HepG2 (cell line): Measurements from ENCODE around the gene ZNF618. TPM values are rescaled to one million over a fixed set of nuclear protein-coding genes. Genes with fewer than 3 reads are reported as not detected.
A peak's percentile ranks its signal among the peaks of the same experiment; 100 is the strongest.

Source experiments
- GABPA ChIP-seq, 2 experiments: IDR thresholded peaks; 2 replicates each; pipeline ENCODE4 v1.6.1; 2011 to 2016; ENCODE audit warnings: low read depth in 2 of 2, low read length in 1 of 2, missing biosample characterization in 1 of 2, missing genetic modification characterization in 1 of 2
- MAF1 ChIP-seq: sonication (generic); formaldehyde crosslinking; IDR thresholded peaks from 2 replicates; pipeline ENCODE4 v1.5.0; 2020; ENCODE audit warnings: missing genetic modification reagents, borderline replicate concordance
- MAFK ChIP-seq, 2 experiments: IDR thresholded peaks in 1 of 2; conservative IDR thresholded peaks in 1 of 2; 2 replicates each; pipeline ENCODE4 v1.6.1; 2011; ENCODE audit warnings: improper control_type of control experiment in 2 of 2, low read length in 2 of 2
- MBNL3 ChIP-seq: fragments of 250-450 bp; sonication (Bioruptor Pico); conservative IDR thresholded peaks from 2 replicates; pipeline ENCODE4 v1.8.0; 2022; ENCODE audit warnings: mild to moderate bottlenecking, inconsistent platforms
- MLXIP ChIP-seq: sonication (generic); formaldehyde crosslinking; IDR thresholded peaks from 2 replicates; pipeline ENCODE4 v1.9.0; 2021; ENCODE audit warnings: missing genetic modification reagents, borderline replicate concordance
- SALL1 ChIP-seq: sonication (generic); formaldehyde crosslinking; IDR thresholded peaks from 2 replicates; pipeline ENCODE4 v1.8.0; 2022; ENCODE audit warnings: mild to moderate bottlenecking, missing genetic modification reagents
- SCMH1 ChIP-seq: sonication (generic); formaldehyde crosslinking; IDR thresholded peaks from 2 replicates; pipeline ENCODE4 v1.9.0; 2021; ENCODE audit warnings: missing genetic modification reagents, mild to moderate bottlenecking, borderline replicate concordance
- SETDB1 ChIP-seq: sonication (generic); formaldehyde crosslinking; IDR thresholded peaks from 2 replicates; pipeline ENCODE4 v1.5.1; 2020; ENCODE audit warnings: missing genetic modification reagents, mild to moderate bottlenecking, borderline replicate concordance
- SRSF1 ChIP-seq: fragments of 200-400 bp; formaldehyde crosslinking; optimal IDR thresholded peaks from 2 replicates; pipeline ENCODE3; 2017; ENCODE audit warnings: mild to moderate bottlenecking, low read depth, low read length, moderate library complexity
- ZNF326 ChIP-seq: sonication (generic); formaldehyde crosslinking; IDR thresholded peaks from 2 replicates; pipeline ENCODE4 v1.4.0; 2020; ENCODE audit warnings: missing genetic modification reagents, borderline replicate concordance
- ZNF564 ChIP-seq: sonication (generic); formaldehyde crosslinking; IDR thresholded peaks from 2 replicates; pipeline ENCODE4 v1.8.1; 2023; ENCODE audit warnings: mild to moderate bottlenecking, missing genetic modification reagents
- ZNF704 ChIP-seq: sonication (generic); formaldehyde crosslinking; IDR thresholded peaks from 2 replicates; pipeline ENCODE4 v1.8.1; 2023; ENCODE audit warnings: mild to moderate bottlenecking, inconsistent platforms, moderate library complexity, missing genetic modification reagents, borderline replicate concordance
- ZNF749 ChIP-seq: sonication (generic); formaldehyde crosslinking; IDR thresholded peaks from 2 replicates; pipeline ENCODE4 v1.8.0; 2022; ENCODE audit warnings: mild to moderate bottlenecking, missing genetic modification reagents, moderate library complexity, borderline replicate concordance
- polyA plus RNA-seq, 8 experiments: library from polyadenylated mRNA; depleted of rRNA in 3 of 8; stranded (reverse) in 7 of 8; unstranded in 1 of 8; fragments of >200 nt; fragmentation: Illumina TruSeq in 4 of 8; extraction: Trizol in 4 of 8; gene quantifications; 2 replicates each; pipeline versions ENCODE4 v1.2.1 to v1.2.3, GENCODE V29; 2011 to 2016; ENCODE audit warnings: low read depth in 4 of 8, missing spikeins in 1 of 8, mixed read lengths in 1 of 8; ENCODE audit not compliant: insufficient read depth in 1 of 8
- total RNA-seq, 5 experiments: library from RNA; depleted of rRNA; stranded (reverse); fragments of >200 nt; fragmentation: Illumina TruSeq; extraction: Trizol; gene quantifications; 2 replicates each; pipeline ENCODE4 v1.2.3, GENCODE V29; 2016; ENCODE audit warnings: low read depth in 1 of 5
- TF ChIP-seq, protein P1 (sequence below): sonication (generic); formaldehyde crosslinking; IDR thresholded peaks from 2 replicates; pipeline ENCODE4 v1.4.0; 2020; ENCODE audit warnings: missing genetic modification reagents
- TF ChIP-seq, protein P2 (sequence below): sonication (generic); formaldehyde crosslinking; IDR thresholded peaks from 2 replicates; pipeline ENCODE4 v1.4.0; 2020; ENCODE audit warnings: missing genetic modification reagents

The ZNF618 gene
- total and polyA plus RNA-seq, 2 of the 13 experiments (the other 11 are each of a cell fraction or from before 2014, with no cell fraction given) = 0.07 TPM

DNA sequence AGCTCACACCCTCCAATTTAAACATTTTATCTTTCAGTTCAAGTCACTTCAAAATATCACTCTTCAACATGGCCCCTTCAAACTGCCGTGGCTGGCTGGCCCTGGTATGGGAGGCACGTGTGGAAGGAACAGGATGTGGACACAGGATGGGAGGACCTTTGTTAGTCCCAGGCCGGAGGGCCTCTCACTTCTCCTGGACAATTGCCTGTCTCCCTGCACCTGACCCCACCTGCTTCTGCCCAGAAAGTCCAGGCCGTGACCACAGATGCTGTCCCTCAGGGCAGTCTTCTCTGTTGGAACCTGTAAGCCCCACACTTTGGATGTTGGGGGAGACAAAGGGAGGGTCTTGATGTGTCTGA, 182.6 kb downstream of the ZNF618 start (continued):
- TF ChIP-seq SRSF1 (no peak), MAFK (conservative IDR thresholded peaks at IDR 0.05 in 1 of 2, IDR thresholded peaks at IDR 0.05 in 1 of 2; ENCODE audit: low read length in 2 of 2) (no peak), SCMH1 (CRISPR knock-in tag) (no peak), MLXIP (CRISPR knock-in tag) (no peak), ZNF749 (CRISPR knock-in tag) (no peak), SETDB1 (CRISPR knock-in tag) (0 out of 2 replicates have a peak, but pooled peaks have one; percentile 19), ZNF704 (CRISPR knock-in tag) (no peak; the same call in 1 of the 2 replicates), MBNL3 (CRISPR knock-in tag) (no peak), SALL1 (CRISPR knock-in tag) (peak; percentile 57; the same call in 1 of the 2 replicates), GABPA (IDR thresholded peaks at IDR 0.05; ENCODE audit: low read depth, low read length) (no peak), GABPA (CRISPR knock-in tag; IDR thresholded peaks at IDR 0.05; ENCODE audit: low read depth) (no peak), MAF1 (no peak), ZNF326 (CRISPR knock-in tag) (peak; percentile 32; the same call in 1 of the 2 replicates), ZNF564 (CRISPR knock-in tag) (no peak)
- TF ChIP-seq, protein P1, sequence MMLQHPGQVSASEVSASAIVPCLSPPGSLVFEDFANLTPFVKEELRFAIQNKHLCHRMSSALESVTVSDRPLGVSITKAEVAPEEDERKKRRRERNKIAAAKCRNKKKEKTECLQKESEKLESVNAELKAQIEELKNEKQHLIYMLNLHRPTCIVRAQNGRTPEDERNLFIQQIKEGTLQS (CRISPR knock-in tag) = no peak
- TF ChIP-seq, protein P2, sequence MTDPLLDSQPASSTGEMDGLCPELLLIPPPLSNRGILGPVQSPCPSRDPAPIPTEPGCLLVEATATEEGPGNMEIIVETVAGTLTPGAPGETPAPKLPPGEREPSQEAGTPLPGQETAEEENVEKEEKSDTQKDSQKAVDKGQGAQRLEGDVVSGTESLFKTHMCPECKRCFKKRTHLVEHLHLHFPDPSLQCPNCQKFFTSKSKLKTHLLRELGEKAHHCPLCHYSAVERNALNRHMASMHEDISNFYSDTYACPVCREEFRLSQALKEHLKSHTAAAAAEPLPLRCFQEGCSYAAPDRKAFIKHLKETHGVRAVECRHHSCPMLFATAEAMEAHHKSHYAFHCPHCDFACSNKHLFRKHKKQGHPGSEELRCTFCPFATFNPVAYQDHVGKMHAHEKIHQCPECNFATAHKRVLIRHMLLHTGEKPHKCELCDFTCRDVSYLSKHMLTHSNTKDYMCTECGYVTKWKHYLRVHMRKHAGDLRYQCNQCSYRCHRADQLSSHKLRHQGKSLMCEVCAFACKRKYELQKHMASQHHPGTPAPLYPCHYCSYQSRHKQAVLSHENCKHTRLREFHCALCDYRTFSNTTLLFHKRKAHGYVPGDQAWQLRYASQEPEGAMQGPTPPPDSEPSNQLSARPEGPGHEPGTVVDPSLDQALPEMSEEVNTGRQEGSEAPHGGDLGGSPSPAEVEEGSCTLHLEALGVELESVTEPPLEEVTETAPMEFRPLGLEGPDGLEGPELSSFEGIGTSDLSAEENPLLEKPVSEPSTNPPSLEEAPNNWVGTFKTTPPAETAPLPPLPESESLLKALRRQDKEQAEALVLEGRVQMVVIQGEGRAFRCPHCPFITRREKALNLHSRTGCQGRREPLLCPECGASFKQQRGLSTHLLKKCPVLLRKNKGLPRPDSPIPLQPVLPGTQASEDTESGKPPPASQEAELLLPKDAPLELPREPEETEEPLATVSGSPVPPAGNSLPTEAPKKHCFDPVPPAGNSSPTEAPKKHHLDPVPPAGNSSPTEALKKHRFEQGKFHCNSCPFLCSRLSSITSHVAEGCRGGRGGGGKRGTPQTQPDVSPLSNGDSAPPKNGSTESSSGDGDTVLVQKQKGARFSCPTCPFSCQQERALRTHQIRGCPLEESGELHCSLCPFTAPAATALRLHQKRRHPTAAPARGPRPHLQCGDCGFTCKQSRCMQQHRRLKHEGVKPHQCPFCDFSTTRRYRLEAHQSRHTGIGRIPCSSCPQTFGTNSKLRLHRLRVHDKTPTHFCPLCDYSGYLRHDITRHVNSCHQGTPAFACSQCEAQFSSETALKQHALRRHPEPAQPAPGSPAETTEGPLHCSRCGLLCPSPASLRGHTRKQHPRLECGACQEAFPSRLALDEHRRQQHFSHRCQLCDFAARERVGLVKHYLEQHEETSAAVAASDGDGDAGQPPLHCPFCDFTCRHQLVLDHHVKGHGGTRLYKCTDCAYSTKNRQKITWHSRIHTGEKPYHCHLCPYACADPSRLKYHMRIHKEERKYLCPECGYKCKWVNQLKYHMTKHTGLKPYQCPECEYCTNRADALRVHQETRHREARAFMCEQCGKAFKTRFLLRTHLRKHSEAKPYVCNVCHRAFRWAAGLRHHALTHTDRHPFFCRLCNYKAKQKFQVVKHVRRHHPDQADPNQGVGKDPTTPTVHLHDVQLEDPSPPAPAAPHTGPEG = no peak
